Effector memory CD8-positive, alpha-beta T cell (primary cell): ENCODE results near the gene NOL6.
A peak's percentile ranks its signal among the peaks of the same experiment; 100 is the strongest.

ENCODE experiments used
- ATAC-seq: fragments of 150-1000 bp; cut with Tn5 transposase; replicated peaks from 2 replicates; pipeline ENCODE4 v1.10.0; 2021; ENCODE audit warnings: mild to moderate bottlenecking, moderate library complexity
- DNase-seq, 3 experiments: peaks; one replicate each; pipeline ENCODE4 v3.0.0; 2021
- H3K27ac Mint-ChIP-seq, 2 donors: one replicate each; pipeline ENCODE4 v1.8.0; 2022; ENCODE audit warnings: mild to moderate bottlenecking in 2 of 2, mixed read lengths in 2 of 2, moderate library complexity in 2 of 2
- H3K27me3 Mint-ChIP-seq, 2 donors: one replicate each; pipeline ENCODE4 v1.8.0; 2022; ENCODE audit warnings: mixed read lengths in 2 of 2
- H3K36me3 Mint-ChIP-seq: one replicate; pipeline ENCODE4 v1.8.0; 2022; ENCODE audit warnings: mild to moderate bottlenecking, moderate library complexity, mixed read lengths; ENCODE audit not compliant: insufficient read depth
- H3K4me1 Mint-ChIP-seq, 2 donors: one replicate each; pipeline ENCODE4 v1.8.0; 2022; ENCODE audit warnings: low read depth in 2 of 2, mixed read lengths in 2 of 2
- H3K4me3 Mint-ChIP-seq, 2 donors: one replicate each; pipeline ENCODE4 v1.8.0; 2022; ENCODE audit warnings: mild to moderate bottlenecking in 2 of 2, mixed read lengths in 2 of 2, moderate library complexity in 2 of 2
- H3K9me3 Mint-ChIP-seq, 2 donors: one replicate each; pipeline ENCODE4 v1.8.0; 2022; ENCODE audit warnings: mixed read lengths in 2 of 2

Gene NOL6

GRCh38 chr9:33442125-33442524 is 31.6 kb downstream of the NOL6 start:
- DNase-seq (no peak), ATAC-seq (no peak)
- Mint-ChIP-seq H3K36me3 (peaks cover 63% of the 10 kb centered on the region), H3K9me3 (no peaks in the 10 kb centered on the region), H3K4me1 (peaks cover 23 to 35% of the 10 kb centered on the region in 2 donors), H3K27ac (peak overlapping the region; percentile 10 to 56), H3K27me3 (no peaks in the 10 kb centered on the region), H3K4me3 (no peak overlapping the region)

- peaks cover 9 to 22% of the 10 kb centered on the region in 2 donors for H3K4me1 Mint-ChIP-seq
- H3K36me3 Mint-ChIP-seq = peaks cover 48% of the 10 kb centered on the region
- no peaks in the 10 kb centered on the region for H3K27me3 Mint-ChIP-seq
- H3K4me3 Mint-ChIP-seq = no peak overlapping the region
- H3K9me3 Mint-ChIP-seq = no peaks in the 10 kb centered on the region
- no peak for ATAC-seq
- no peak for DNase-seq
- H3K27ac Mint-ChIP-seq = peak overlapping the region in 1 of 2 donors; percentile 74
Measured at GRCh38 chr9:33440609-33441008, 33.1 kb downstream of the NOL6 start.

- Mint-ChIP-seq H3K4me1 (peaks cover 6 to 18% of the 10 kb centered on the region in 2 donors), H3K4me3 (no peak overlapping the region), H3K36me3 (peaks cover 46% of the 10 kb centered on the region), H3K27me3 (no peaks in the 10 kb centered on the region), H3K9me3 (no peaks in the 10 kb centered on the region), H3K27ac (peak overlapping the region in 1 of 2 donors; percentile 74)
- DNase-seq = no peak
- ATAC-seq = peak; percentile 26
Measured at GRCh38 chr9:33440204-33440603, 33.5 kb downstream of the NOL6 start.

GRCh38 chr9:33439731-33440130 is 34.0 kb downstream of the NOL6 start:
- H3K4me3 Mint-ChIP-seq = no peak overlapping the region
- no peak for DNase-seq
- H3K27ac Mint-ChIP-seq = peak overlapping the region in 1 of 2 donors; percentile 74
- ATAC-seq = no peak
- H3K27me3 Mint-ChIP-seq = no peaks in the 10 kb centered on the region
- H3K4me1 Mint-ChIP-seq = peaks cover 6 to 13% of the 10 kb centered on the region in 2 donors
- H3K36me3 Mint-ChIP-seq = peaks cover 43% of the 10 kb centered on the region
- H3K9me3 Mint-ChIP-seq = no peaks in the 10 kb centered on the region

GRCh38 chr9:33438926-33439680 is 34.6 kb downstream of the NOL6 start:
- DNase-seq (no peak), ATAC-seq (no peak)
- H3K27me3 Mint-ChIP-seq = no peaks in the 10 kb centered on the region
- H3K4me1 Mint-ChIP-seq = peaks cover 6 to 13% of the 10 kb centered on the region in 2 donors
- peaks cover 37% of the 10 kb centered on the region for H3K36me3 Mint-ChIP-seq
- H3K4me3 Mint-ChIP-seq = peak overlapping the region in 1 of 2 donors; percentile 28
- no peaks in the 10 kb centered on the region for H3K9me3 Mint-ChIP-seq
- H3K27ac Mint-ChIP-seq = peak overlapping the region in 1 of 2 donors; percentile 74

- no peak for ATAC-seq
- peak overlapping the region in 1 of 2 donors; percentile 5 for H3K27ac Mint-ChIP-seq
- H3K27me3 Mint-ChIP-seq = no peaks in the 10 kb centered on the region
- no peak for DNase-seq
- H3K9me3 Mint-ChIP-seq = no peaks in the 10 kb centered on the region
- H3K4me3 Mint-ChIP-seq = no peak overlapping the region
- H3K36me3 Mint-ChIP-seq = peaks cover 28% of the 10 kb centered on the region
- H3K4me1 Mint-ChIP-seq = peaks cover 6 to 14% of the 10 kb centered on the region in 2 donors
Measured at GRCh38 chr9:33437898-33438297, 35.8 kb downstream of the NOL6 start.

GRCh38 chr9:33437205-33437604 is 36.5 kb downstream of the NOL6 start:
- DNase-seq = no peak
- ATAC-seq = no peak
- peaks cover 22% of the 10 kb centered on the region for H3K36me3 Mint-ChIP-seq
- H3K4me3 Mint-ChIP-seq = no peak overlapping the region
- no peaks in the 10 kb centered on the region for H3K27me3 Mint-ChIP-seq
- no peak overlapping the region for H3K27ac Mint-ChIP-seq
- H3K9me3 Mint-ChIP-seq = no peaks in the 10 kb centered on the region
- H3K4me1 Mint-ChIP-seq = peaks cover 6 to 14% of the 10 kb centered on the region in 2 donors

- no peak overlapping the region for H3K4me3 Mint-ChIP-seq
- ATAC-seq (no peak), DNase-seq (no peak)
- no peak overlapping the region for H3K27ac Mint-ChIP-seq
- peaks cover 6 to 14% of the 10 kb centered on the region in 2 donors for H3K4me1 Mint-ChIP-seq
- H3K27me3 Mint-ChIP-seq = no peaks in the 10 kb centered on the region
- no peaks in the 10 kb centered on the region for H3K9me3 Mint-ChIP-seq
- H3K36me3 Mint-ChIP-seq = peaks cover 14% of the 10 kb centered on the region
Measured at GRCh38 chr9:33436445-33436844, 37.3 kb downstream of the NOL6 start.

GRCh38 chr9:33435821-33436277 is 37.9 kb downstream of the NOL6 start:
- Mint-ChIP-seq H3K27me3 (no peaks in the 10 kb centered on the region), H3K9me3 (no peaks in the 10 kb centered on the region), H3K4me1 (peaks cover 6 to 12% of the 10 kb centered on the region in 2 donors), H3K4me3 (no peak overlapping the region), H3K27ac (no peak overlapping the region), H3K36me3 (peaks cover 10% of the 10 kb centered on the region)
- ATAC-seq = no peak
- DNase-seq = no peak

GRCh38 chr9:33434317-33435105 is 39.2 kb downstream of the NOL6 start:
- no peak for ATAC-seq
- Mint-ChIP-seq H3K4me3 (no peak overlapping the region), H3K27ac (peak overlapping the region in 1 of 2 donors; percentile 17), H3K4me1 (peaks cover 0 to 7% of the 10 kb centered on the region in 2 donors), H3K9me3 (no peaks in the 10 kb centered on the region), H3K27me3 (no peaks in the 10 kb centered on the region), H3K36me3 (no peaks in the 10 kb centered on the region)
- no peak for DNase-seq

- DNase-seq (no peak), ATAC-seq (no peak)
- Mint-ChIP-seq H3K9me3 (no peaks in the 10 kb centered on the region), H3K4me1 (peaks cover 0 to 8% of the 10 kb centered on the region in 2 donors), H3K4me3 (no peak overlapping the region), H3K36me3 (no peaks in the 10 kb centered on the region), H3K27ac (peak overlapping the region in 1 of 2 donors; percentile 17), H3K27me3 (no peaks in the 10 kb centered on the region)
Measured at GRCh38 chr9:33433871-33434270, 39.9 kb downstream of the NOL6 start.

GRCh38 chr9:33431420-33431819 is 42.3 kb downstream of the NOL6 start:
- no peak for ATAC-seq
- no peaks in the 10 kb centered on the region for H3K36me3 Mint-ChIP-seq
- no peaks in the 10 kb centered on the region for H3K9me3 Mint-ChIP-seq
- DNase-seq = no peak
- no peak overlapping the region for H3K27ac Mint-ChIP-seq
- no peak overlapping the region for H3K4me3 Mint-ChIP-seq
- H3K4me1 Mint-ChIP-seq = peaks cover 0 to 9% of the 10 kb centered on the region in 2 donors
- H3K27me3 Mint-ChIP-seq = no peaks in the 10 kb centered on the region

- no peaks in the 10 kb centered on the region for H3K27me3 Mint-ChIP-seq
- H3K27ac Mint-ChIP-seq = no peak overlapping the region
- H3K36me3 Mint-ChIP-seq = no peaks in the 10 kb centered on the region
- ATAC-seq = no peak
- no peaks in the 10 kb centered on the region for H3K9me3 Mint-ChIP-seq
- DNase-seq = no peak
- H3K4me1 Mint-ChIP-seq = peaks cover 0 to 12% of the 10 kb centered on the region in 2 donors
- H3K4me3 Mint-ChIP-seq = no peak overlapping the region
Measured at GRCh38 chr9:33430942-33431341, 42.8 kb downstream of the NOL6 start.
